ES-I3 (cell line): ENCODE results near the gene CLEC10A.

ENCODE experiments used
- H3K36me3 ChIP-seq: 2 replicates; pipeline ENCODE4 v1.6.1; 2013; ENCODE audit warnings: mild to moderate bottlenecking, low read length, control low read depth, moderate library complexity; ENCODE audit not compliant: insufficient read depth
- H3K4me1 ChIP-seq: 2 replicates; pipeline ENCODE4 v1.6.1; 2013; ENCODE audit warnings: mild to moderate bottlenecking, control low read depth, low read length; ENCODE audit not compliant: insufficient read depth
- H3K9ac ChIP-seq: 2 replicates; pipeline ENCODE4 v1.6.1; 2013; ENCODE audit warnings: low read depth, mild to moderate bottlenecking, low read length, moderate library complexity
- H3K9me3 ChIP-seq: 2 replicates; pipeline ENCODE4 v1.6.1; 2013; ENCODE audit warnings: mild to moderate bottlenecking, low read length, moderate library complexity; ENCODE audit not compliant: control insufficient read depth, insufficient read depth

Gene CLEC10A

DNA sequence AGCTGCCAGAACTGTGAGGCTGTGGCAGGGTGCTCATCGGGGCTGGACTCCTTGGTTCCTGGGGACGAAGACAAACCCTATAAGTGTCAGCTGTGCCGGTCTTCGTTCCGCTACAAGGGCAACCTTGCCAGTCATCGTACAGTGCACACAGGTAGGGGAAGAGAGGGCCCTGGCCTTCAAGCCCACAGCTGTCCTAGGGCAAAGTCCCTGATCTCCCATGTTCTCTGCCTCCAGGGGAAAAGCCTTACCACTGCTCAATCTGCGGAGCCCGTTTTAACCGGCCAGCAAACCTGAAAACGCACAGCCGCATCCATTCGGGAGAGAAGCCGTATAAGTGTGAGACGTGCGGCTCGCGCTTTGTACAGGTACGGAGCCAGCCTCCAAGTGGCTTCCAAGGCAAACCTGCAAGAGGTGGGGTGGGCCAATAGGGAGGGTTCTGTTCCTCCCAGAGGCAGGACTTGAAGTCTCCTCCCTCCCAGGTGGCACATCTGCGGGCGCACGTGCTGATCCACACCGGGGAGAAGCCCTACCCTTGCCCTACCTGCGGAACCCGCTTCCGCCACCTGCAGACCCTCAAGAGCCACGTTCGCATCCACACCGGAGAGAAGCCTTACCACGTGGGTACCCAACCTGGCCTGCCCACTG is 53.5 kb downstream of the CLEC10A start:
- no peaks in the 10 kb centered on the region for H3K9me3 ChIP-seq
- no peak overlapping the region for H3K9ac ChIP-seq
- no peaks in the 10 kb centered on the region for H3K4me1 ChIP-seq
- H3K36me3 ChIP-seq, result no peaks in the 10 kb centered on the region

DNA sequence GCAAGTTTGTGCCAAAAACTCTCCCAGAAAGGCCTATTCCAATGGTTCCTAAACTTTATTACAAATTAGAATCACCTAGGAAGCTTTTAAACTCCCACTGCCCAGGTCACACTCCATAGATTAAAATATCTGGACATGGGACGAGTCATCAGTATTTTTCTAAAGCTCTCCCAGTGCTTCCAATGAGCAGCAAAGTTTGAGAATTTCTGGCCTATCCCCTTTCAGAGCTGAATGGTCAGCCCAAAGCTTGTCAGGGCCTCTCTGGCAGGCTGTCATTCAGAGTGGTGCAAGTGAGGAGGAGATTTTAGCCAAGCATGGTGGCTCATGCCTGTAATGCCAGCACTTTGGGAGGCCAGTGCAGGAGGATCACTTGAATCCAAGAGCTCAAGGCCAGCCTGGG is 54.8 kb downstream of the CLEC10A start:
- no peaks in the 10 kb centered on the region for H3K9me3 ChIP-seq
- peaks cover 2% of the 10 kb centered on the region for H3K4me1 ChIP-seq
- no peaks in the 10 kb centered on the region for H3K36me3 ChIP-seq
- no peak overlapping the region for H3K9ac ChIP-seq
